Tibial nerve (tissue), 4 donors: ENCODE results near the gene ARID5A. TPM values are rescaled to one million over a fixed set of nuclear protein-coding genes. Genes with fewer than 3 reads are reported as not detected.

Experiments used
- DNase-seq, 2 donors: peaks; one replicate each; pipeline ENCODE4 v3.0.0-alpha.2; 2019; ENCODE audit warnings: low spot score in 2 of 2
- H3K27ac ChIP-seq, 4 donors: fragments of 200-600 bp; sonication (generic) in 3 of 4; one replicate each; pipeline ENCODE4 v1.5.1; 2017 to 2019; ENCODE audit warnings: mild to moderate bottlenecking in 1 of 4
- H3K27me3 ChIP-seq, 2 donors: fragments of 200-600 bp; sonication (generic) in 1 of 2; one replicate each; pipeline versions ENCODE4 v1.5.1 to v1.6.0; 2017 to 2019
- H3K36me3 ChIP-seq, 3 donors: fragments of 200-600 bp; sonication (generic); one replicate each; pipeline ENCODE4 v1.5.1; 2018 to 2019
- H3K4me1 ChIP-seq, 4 donors: fragments of 200-600 bp; sonication (generic) in 3 of 4; one replicate each; pipeline ENCODE4 v1.5.1; 2017 to 2019
- H3K4me3 ChIP-seq, 4 donors: fragments of 200-600 bp; sonication (generic) in 3 of 4; one replicate each; pipeline ENCODE4 v1.5.1; 2017 to 2019; ENCODE audit warnings: mild to moderate bottlenecking in 1 of 4, moderate library complexity in 1 of 4
- H3K9me3 ChIP-seq, 4 donors: fragments of 200-600 bp; sonication (generic) in 3 of 4; one replicate each; pipeline ENCODE4 v1.5.1; 2017 to 2019
- CTCF ChIP-seq, 5 experiments: fragments of 200-600 bp in 3 of 5; fragments of 450-650 bp in 2 of 5; sonication (generic) in 3 of 5; IDR thresholded peaks; one replicate each; pipeline ENCODE4 v1.5.1; 2016 to 2019; ENCODE audit warnings: antibody characterized with exemption in 5 of 5, mild to moderate bottlenecking in 3 of 5, moderate library complexity in 2 of 5
- EP300 ChIP-seq, 2 donors: sonication (generic); formaldehyde crosslinking; IDR thresholded peaks; one replicate each; pipeline ENCODE4 v1.6.1; 2017; ENCODE audit warnings: antibody characterized with exemption in 2 of 2, mild to moderate bottlenecking in 1 of 2
- POLR2A ChIP-seq, 2 donors: fragments of 450-650 bp; IDR thresholded peaks; one replicate each; pipeline ENCODE4 v1.6.1; 2017; ENCODE audit warnings: antibody characterized with exemption in 2 of 2, mild to moderate bottlenecking in 2 of 2, moderate library complexity in 2 of 2
- WGBS, 2 donors: methylation state at CpG; one replicate each; pipeline ENCODE4 v1.1.5; 2018; 5-methylcytosine and 5-hydroxymethylcytosine counted together
- total RNA-seq, 4 donors: library from RNA; depleted of rRNA; stranded (reverse); fragments of >200 nt; gene quantifications; one replicate each; pipeline ENCODE4 v1.1.0, GENCODE V29; 2016

The ARID5A gene
- total RNA-seq, 4 donors from 2014 or later: 23.8 to 56.4 (median 40.3) TPM

- WGBS, 2 donors: 82 to 83% methylated on average over 4 of the region's 4 CpGs
- no peak for TF ChIP-seq EP300 (IDR thresholded peaks at IDR 0.05)
- TF ChIP-seq POLR2A (IDR thresholded peaks at IDR 0.05): no peak
- no peak for TF ChIP-seq CTCF (IDR thresholded peaks at IDR 0.05)
- no peak for DNase-seq
- Histone ChIP-seq H3K36me3 (no peaks in the 10 kb centered on the region), H3K27me3 (no peaks in the 10 kb centered on the region), H3K4me3 (no peak overlapping the region), H3K9me3 (peaks cover 0 to 8% (median 0%) of the 10 kb centered on the region in 4 donors), H3K4me1 (peaks cover 0 to 8% (median 4%) of the 10 kb centered on the region in 4 donors), H3K27ac (no peak overlapping the region)
Observed at GRCh38 chr2:96520231-96520630, 16.3 kb upstream of the ARID5A start.

GRCh38 chr2:96520697-96521096 is 15.9 kb upstream of the ARID5A start:
- 50 to 61% methylated on average over 3 of the region's 3 CpGs for WGBS, 2 donors
- Histone ChIP-seq H3K27me3 (no peaks in the 10 kb centered on the region), H3K9me3 (peaks cover 0 to 8% (median 0%) of the 10 kb centered on the region in 4 donors), H3K36me3 (no peaks in the 10 kb centered on the region), H3K27ac (no peak overlapping the region), H3K4me1 (peaks cover 0 to 8% (median 4%) of the 10 kb centered on the region in 4 donors), H3K4me3 (no peak overlapping the region)
- TF ChIP-seq CTCF (IDR thresholded peaks at IDR 0.05) (no peak), EP300 (IDR thresholded peaks at IDR 0.05) (no peak), POLR2A (IDR thresholded peaks at IDR 0.05) (no peak)
- DNase-seq: no peak

GRCh38 chr2:96521219-96521618 is 15.3 kb upstream of the ARID5A start:
- Histone ChIP-seq H3K36me3 (no peaks in the 10 kb centered on the region), H3K27me3 (no peaks in the 10 kb centered on the region), H3K9me3 (peaks cover 0 to 8% (median 0%) of the 10 kb centered on the region in 4 donors), H3K4me3 (no peak overlapping the region), H3K4me1 (peaks cover 0 to 8% (median 4%) of the 10 kb centered on the region in 4 donors), H3K27ac (no peak overlapping the region)
- TF ChIP-seq CTCF (IDR thresholded peaks at IDR 0.05): no peak
- TF ChIP-seq POLR2A (IDR thresholded peaks at IDR 0.05): no peak
- no peak for TF ChIP-seq EP300 (IDR thresholded peaks at IDR 0.05)
- DNase-seq: no peak
- WGBS, 2 donors: 87 to 94% methylated on average over 2 of the region's 2 CpGs

GRCh38 chr2:96522304-96523203 is 14.0 kb upstream of the ARID5A start:
- no peaks in the 10 kb centered on the region for H3K36me3 ChIP-seq
- no peaks in the 10 kb centered on the region for H3K27me3 ChIP-seq
- TF ChIP-seq EP300 (IDR thresholded peaks at IDR 0.05) (no peak), CTCF (IDR thresholded peaks at IDR 0.05) (no peak), POLR2A (IDR thresholded peaks at IDR 0.05) (no peak)
- H3K4me1 ChIP-seq: peaks cover 0 to 14% (median 7%) of the 10 kb centered on the region in 4 donors
- WGBS, 2 donors: 79 to 87% methylated on average over 9 of the region's 9 CpGs
- no peak overlapping the region for H3K4me3 ChIP-seq
- no peak overlapping the region for H3K27ac ChIP-seq
- DNase-seq: no peak
- no peaks in the 10 kb centered on the region for H3K9me3 ChIP-seq
